ENCODE measurements around the gene FLOT1. TPM values are rescaled to one million over a fixed set of nuclear protein-coding genes. Genes with fewer than 3 reads are reported as not detected.
A peak's percentile ranks its signal among the peaks of the same experiment; 100 is the strongest.

The FLOT1 gene
- total and polyA plus RNA-seq, 2 of the 13 experiments (the other 11 are each of a cell fraction or from before 2014, with no cell fraction given), result 82.3 to 130 TPM

DNA sequence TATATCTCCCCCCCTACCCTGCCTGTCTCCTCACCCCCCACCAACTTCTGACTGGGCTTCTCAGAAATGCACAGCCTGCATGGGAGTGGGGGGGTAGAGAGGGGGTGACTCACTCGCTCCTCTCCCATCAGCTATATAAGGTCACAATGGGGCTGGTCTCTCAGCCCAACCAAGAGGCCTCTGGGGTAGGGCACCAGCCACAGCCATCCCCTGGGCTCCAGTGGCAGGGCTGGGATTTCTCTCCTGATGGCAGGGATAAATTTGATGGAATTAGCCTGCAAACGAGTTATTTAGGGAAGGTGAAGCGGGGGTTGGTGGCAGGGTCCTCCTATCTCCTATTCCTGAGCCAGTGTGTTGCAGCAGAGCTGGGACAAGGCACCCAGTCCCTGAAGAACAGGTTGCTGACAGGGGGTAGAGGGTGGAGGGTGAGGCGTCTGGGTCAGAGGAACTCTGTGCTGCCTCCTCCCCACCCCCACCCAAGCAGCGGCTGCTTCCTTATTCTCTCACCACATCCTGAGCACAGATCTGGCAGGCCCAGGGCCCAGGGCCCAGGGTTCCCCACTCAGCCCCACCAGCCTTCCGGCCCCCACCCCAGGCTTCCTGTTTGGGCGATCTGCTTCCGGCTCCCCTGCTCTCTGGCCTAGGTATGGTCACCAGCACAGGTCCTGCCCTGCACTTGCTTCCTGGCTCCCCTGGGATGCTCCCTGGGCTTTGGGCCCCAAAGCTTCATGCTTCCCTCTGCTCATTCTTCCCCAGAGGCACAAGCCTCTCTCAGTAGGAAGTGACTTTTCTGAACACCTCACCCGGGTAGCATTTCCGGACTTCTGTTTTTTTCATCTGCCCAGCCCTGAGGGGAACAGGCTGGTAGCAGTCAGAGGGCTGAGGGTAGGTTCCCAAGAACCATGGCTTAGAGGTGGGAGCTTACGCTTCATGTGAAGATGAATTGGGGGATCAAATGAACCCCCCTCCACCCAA is 60.1 kb downstream of the FLOT1 start:
- POLR2A ChIA-PET, result interaction anchor here (0.5 to 4.7 kb wide), 8 partner anchors 9 to 100 kb away, joined by 3 to 92 read pairs (median 6); partner anchors contain the start of genes DHX16, MDC1, NRM and TUBB
- intact Hi-C loops (cut with micrococcal nuclease; ENCODE audit: unreplicated experiment), result no loop called here
- Histone ChIP-seq H3K9me3 (ENCODE audit: low read length) (no peaks in the 10 kb centered on the region), H3K9ac (ENCODE audit: insufficient read depth, low read depth, low read length) (peak overlapping the region; percentile 24; the same call in 1 of the 2 replicates), H3K79me2 (ENCODE audit: insufficient read depth, low read length) (no peaks in the 10 kb centered on the region), H3K36me3 (replicated peaks in 1 of 2; ENCODE audit: control insufficient read depth in 1 of 2, insufficient read depth in 2 of 2, low read length in 2 of 2) (no peaks in the 10 kb centered on the region), H3K4me2 (ENCODE audit: low read depth, low read length) (peak overlapping the region; percentile 48), H3K27me3 (ENCODE audit: control insufficient read depth in 1 of 2, insufficient read depth in 2 of 2, low read length in 2 of 2) (no peaks in the 10 kb centered on the region), H3K4me3 (replicated peaks in 1 of 3; ENCODE audit: insufficient read depth in 1 of 3, low read depth in 2 of 3, low read length in 3 of 3) (peak overlapping the region in 1 of 3 experiments; percentile 5; a peak in 1 of 6 replicates), H4K20me1 (ENCODE audit: insufficient read depth, low read length) (no peaks in the 10 kb centered on the region), H3K4me1 (ENCODE audit: insufficient read depth, low read length) (peaks cover 61% of the 10 kb centered on the region), H3K27ac (ENCODE audit: extremely low read length, insufficient read depth, low read length) (peak overlapping the region; percentile 3), H2AFZ (ENCODE audit: low read length) (no peak overlapping the region)
- no TSS peak for BruUV-seq (replicated peaks)
- in situ Hi-C loops (cut with HindIII; ENCODE audit: extremely low pct_ligation_motif_present, low pct_unique_long_range_greater_than_20kb), result loop anchor here (25.0 kb wide), 1 partner anchor 405 kb away; no protein-coding TSS in a partner anchor
- DNase-seq (ENCODE audit: low spot score), result peak; percentile 50
- no peak; the same call in 2 of the 3 replicates for ATAC-seq
- no peak for FAIRE-seq
- WGBS (ENCODE audit: low lambda C conversion rate), result 73% methylated on average over 10 of the region's 11 CpGs
- CTCF ChIA-PET (ENCODE audit: low intra/inter-chr PET ratio, low total read pairs), result interaction anchor here (0.7 to 3.5 kb wide), 3 partner anchors 39 to 43 kb away, joined by 3 to 11 read pairs (median 4); no protein-coding TSS in a partner anchor
- TF ChIP-seq ZNF101 (CRISPR knock-in tag; IDR thresholded peaks at IDR 0.05; ENCODE audit: borderline replicate concordance, low read depth), result no peak
- TF ChIP-seq NBN (conservative IDR thresholded peaks at IDR 0.05), result no peak
- TF ChIP-seq IRF2 (CRISPR knock-in tag; IDR thresholded peaks at IDR 0.05), result no peak
- peak; percentile 60 for TF ChIP-seq GABPA (IDR thresholded peaks at IDR 0.05; ENCODE audit: low read depth, low read length)
- TF ChIP-seq GABPA (CRISPR knock-in tag; IDR thresholded peaks at IDR 0.05; ENCODE audit: low read depth), result peak; percentile 88
- TF ChIP-seq ZNF660 (CRISPR knock-in tag; IDR thresholded peaks at IDR 0.05; ENCODE audit: borderline replicate concordance, low read depth), result no peak
- TF ChIP-seq MTF2 (CRISPR knock-in tag; IDR thresholded peaks at IDR 0.05; ENCODE audit: borderline replicate concordance), result no peak
- TF ChIP-seq NCOA2 (CRISPR knock-in tag; IDR thresholded peaks at IDR 0.05), result no peak
- TF ChIP-seq REXO4 (CRISPR knock-in tag; IDR thresholded peaks at IDR 0.05; ENCODE audit: borderline replicate concordance), result no peak
- TF ChIP-seq, protein P1, sequence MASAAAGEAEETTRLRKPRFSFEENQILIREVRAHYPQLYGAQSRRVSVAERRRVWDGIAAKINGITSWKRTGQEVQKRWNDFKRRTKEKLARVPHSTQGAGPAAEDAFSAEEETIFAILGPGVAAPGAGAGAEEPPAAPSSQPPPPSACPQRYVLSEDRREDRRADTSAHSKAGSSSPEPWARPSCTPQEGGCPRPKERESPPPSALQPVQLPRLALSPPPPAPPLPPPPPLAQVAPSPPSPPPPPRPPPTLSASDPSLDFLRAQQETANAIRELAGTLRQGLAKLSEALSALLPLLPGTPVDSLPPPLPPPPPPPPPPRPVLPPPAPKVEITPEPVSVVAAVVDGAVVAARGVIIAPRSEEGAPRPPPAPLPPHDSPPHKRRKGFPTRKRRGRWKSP (CRISPR knock-in tag; IDR thresholded peaks at IDR 0.05), result no peak
- no peak for TF ChIP-seq ZNF766 (CRISPR knock-in tag; IDR thresholded peaks at IDR 0.05; ENCODE audit: borderline replicate concordance)
- no peak for TF ChIP-seq GPN1 (CRISPR knock-in tag; IDR thresholded peaks at IDR 0.05; ENCODE audit: borderline replicate concordance)
- no peak for TF ChIP-seq SALL2 (CRISPR knock-in tag; IDR thresholded peaks at IDR 0.05)
- no peak for TF ChIP-seq ATM (IDR thresholded peaks at IDR 0.05; ENCODE audit: borderline replicate concordance)
- no peak for TF ChIP-seq ZNF670 (CRISPR knock-in tag; IDR thresholded peaks at IDR 0.05; ENCODE audit: borderline replicate concordance)
- TF ChIP-seq, protein P2, sequence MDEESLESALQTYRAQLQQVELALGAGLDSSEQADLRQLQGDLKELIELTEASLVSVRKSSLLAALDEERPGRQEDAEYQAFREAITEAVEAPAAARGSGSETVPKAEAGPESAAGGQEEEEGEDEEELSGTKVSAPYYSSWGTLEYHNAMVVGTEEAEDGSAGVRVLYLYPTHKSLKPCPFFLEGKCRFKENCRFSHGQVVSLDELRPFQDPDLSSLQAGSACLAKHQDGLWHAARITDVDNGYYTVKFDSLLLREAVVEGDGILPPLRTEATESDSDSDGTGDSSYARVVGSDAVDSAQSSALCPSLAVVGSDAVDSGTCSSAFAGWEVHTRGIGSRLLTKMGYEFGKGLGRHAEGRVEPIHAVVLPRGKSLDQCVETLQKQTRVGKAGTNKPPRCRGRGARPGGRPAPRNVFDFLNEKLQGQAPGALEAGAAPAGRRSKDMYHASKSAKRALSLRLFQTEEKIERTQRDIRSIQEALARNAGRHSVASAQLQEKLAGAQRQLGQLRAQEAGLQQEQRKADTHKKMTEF (CRISPR knock-in tag; IDR thresholded peaks at IDR 0.05), result no peak
- TF ChIP-seq ELF3 (CRISPR knock-in tag; IDR thresholded peaks at IDR 0.05), result peak; percentile 20; the same call in 1 of the 2 replicates
- TF ChIP-seq, protein P3, sequence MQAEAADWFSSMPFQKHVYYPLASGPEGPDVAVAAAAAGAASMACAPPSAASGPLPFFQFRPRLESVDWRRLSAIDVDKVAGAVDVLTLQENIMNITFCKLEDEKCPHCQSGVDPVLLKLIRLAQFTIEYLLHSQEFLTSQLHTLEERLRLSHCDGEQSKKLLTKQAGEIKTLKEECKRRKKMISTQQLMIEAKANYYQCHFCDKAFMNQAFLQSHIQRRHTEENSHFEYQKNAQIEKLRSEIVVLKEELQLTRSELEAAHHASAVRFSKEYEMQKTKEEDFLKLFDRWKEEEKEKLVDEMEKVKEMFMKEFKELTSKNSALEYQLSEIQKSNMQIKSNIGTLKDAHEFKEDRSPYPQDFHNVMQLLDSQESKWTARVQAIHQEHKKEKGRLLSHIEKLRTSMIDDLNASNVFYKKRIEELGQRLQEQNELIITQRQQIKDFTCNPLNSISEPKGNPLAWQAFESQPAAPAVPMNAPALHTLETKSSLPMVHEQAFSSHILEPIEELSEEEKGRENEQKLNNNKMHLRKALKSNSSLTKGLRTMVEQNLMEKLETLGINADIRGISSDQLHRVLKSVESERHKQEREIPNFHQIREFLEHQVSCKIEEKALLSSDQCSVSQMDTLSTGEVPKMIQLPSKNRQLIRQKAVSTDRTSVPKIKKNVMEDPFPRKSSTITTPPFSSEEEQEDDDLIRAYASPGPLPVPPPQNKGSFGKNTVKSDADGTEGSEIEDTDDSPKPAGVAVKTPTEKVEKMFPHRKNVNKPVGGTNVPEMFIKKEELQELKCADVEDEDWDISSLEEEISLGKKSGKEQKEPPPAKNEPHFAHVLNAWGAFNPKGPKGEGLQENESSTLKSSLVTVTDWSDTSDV (CRISPR knock-in tag; IDR thresholded peaks at IDR 0.05), result no peak
- no peak for TF ChIP-seq NONO (IDR thresholded peaks at IDR 0.05)
- TF ChIP-seq NONO (CRISPR knock-in tag; conservative IDR thresholded peaks at IDR 0.05), result no peak
